H9 (cell line): ENCODE results near the gene TFAP2E. TPM values are rescaled to one million over a fixed set of nuclear protein-coding genes. Genes with fewer than 3 reads are reported as not detected.

ENCODE experiments used
- DNase-seq: peaks from one replicate; pipeline ENCODE4 v3.0.0-alpha.2; 2017
- H2AFZ ChIP-seq: one replicate; pipeline ENCODE4 v1.6.1; 2013; ENCODE audit warnings: mild to moderate bottlenecking, low read length, control low read depth, moderate library complexity
- H2AK5ac ChIP-seq: 2 replicates; pipeline ENCODE4 v1.6.1; 2013; ENCODE audit warnings: low read length, control low read depth, mixed read lengths; ENCODE audit not compliant: insufficient read length
- H2BK120ac ChIP-seq: one replicate; pipeline ENCODE4 v1.6.1; 2013; ENCODE audit warnings: low read depth, mild to moderate bottlenecking, low read length, control low read depth, inconsistent platforms; ENCODE audit not compliant: poor library complexity, severe bottlenecking
- H2BK12ac ChIP-seq: 2 replicates; pipeline ENCODE4 v1.6.1; 2013; ENCODE audit warnings: low read length, control low read depth, mixed read lengths, low read depth; ENCODE audit not compliant: insufficient read length
- H2BK15ac ChIP-seq: 2 replicates; pipeline ENCODE4 v1.6.1; 2013; ENCODE audit warnings: low read depth, low read length, control low read depth
- H2BK20ac ChIP-seq: one replicate; pipeline ENCODE4 v1.6.1; 2013; ENCODE audit warnings: low read depth, mild to moderate bottlenecking, low read length, control low read depth, inconsistent platforms; ENCODE audit not compliant: poor library complexity, severe bottlenecking
- H2BK5ac ChIP-seq: 2 replicates; pipeline ENCODE4 v1.6.1; 2013; ENCODE audit warnings: low read length, control low read depth, mixed read lengths; ENCODE audit not compliant: insufficient read length
- H3K14ac ChIP-seq: 2 replicates; pipeline ENCODE4 v1.6.1; 2013; ENCODE audit warnings: low read length, control low read depth; ENCODE audit not compliant: insufficient read depth
- H3K18ac ChIP-seq: 2 replicates; pipeline ENCODE4 v1.6.1; 2013; ENCODE audit warnings: low read depth, mild to moderate bottlenecking, mixed read lengths, low read length, control low read depth; ENCODE audit not compliant: insufficient read length
- H3K23ac ChIP-seq: 2 replicates; pipeline ENCODE4 v1.6.1; 2013; ENCODE audit warnings: low read length, control low read depth, mixed read lengths, low read depth; ENCODE audit not compliant: insufficient read length
- H3K23me2 ChIP-seq: 2 replicates; pipeline ENCODE4 v1.6.1; 2013; ENCODE audit warnings: low read depth, mild to moderate bottlenecking, mixed read lengths, low read length, control low read depth; ENCODE audit not compliant: insufficient read length, poor library complexity, severe bottlenecking
- H3K27ac ChIP-seq: 2 replicates; pipeline ENCODE4 v1.5.1; 2013; ENCODE audit warnings: low read length, control low read depth, mixed read lengths, low read depth; ENCODE audit not compliant: insufficient read length
- H3K27me3 ChIP-seq: 2 replicates; pipeline ENCODE4 v1.6.1; 2013; ENCODE audit warnings: low read length, control low read depth, inconsistent platforms; ENCODE audit not compliant: insufficient read depth
- H3K4ac ChIP-seq: 2 replicates; pipeline ENCODE4 v1.6.1; 2013; ENCODE audit warnings: low read depth, mild to moderate bottlenecking, control low read depth, inconsistent platforms, low read length, moderate library complexity
- H3K4me1 ChIP-seq: 2 replicates; pipeline ENCODE4 v1.6.1; 2013; ENCODE audit warnings: low read length, control low read depth, inconsistent platforms; ENCODE audit not compliant: insufficient read depth
- H3K4me2 ChIP-seq: 2 replicates; pipeline ENCODE4 v1.6.1; 2013; ENCODE audit warnings: low read length, control low read depth, mixed read lengths; ENCODE audit not compliant: insufficient read length, insufficient read depth
- H3K56ac ChIP-seq: 2 replicates; pipeline ENCODE4 v1.6.1; 2013; ENCODE audit warnings: low read depth, mild to moderate bottlenecking, mixed read lengths, low read length, control low read depth; ENCODE audit not compliant: insufficient read length
- H3K79me1 ChIP-seq: 2 replicates; pipeline ENCODE4 v1.6.1; 2013; ENCODE audit warnings: low read depth, mild to moderate bottlenecking, moderate library complexity, low read length, control low read depth, inconsistent platforms; ENCODE audit not compliant: insufficient read depth, poor library complexity, severe bottlenecking
- H3K79me2 ChIP-seq: 2 replicates; pipeline ENCODE4 v1.6.1; 2013; ENCODE audit warnings: low read length, control low read depth, inconsistent platforms; ENCODE audit not compliant: insufficient read depth
- H3K9ac ChIP-seq: 2 replicates; pipeline ENCODE4 v1.6.1; 2013; ENCODE audit warnings: low read length, control low read depth, mixed read lengths; ENCODE audit not compliant: insufficient read length; ENCODE audit errors: extremely low read depth
- H3K9me3 ChIP-seq: one replicate; pipeline ENCODE4 v1.6.1; 2013; ENCODE audit warnings: low read depth, low read length, inconsistent platforms; ENCODE audit not compliant: control insufficient read depth
- H3T11ph ChIP-seq: one replicate; pipeline ENCODE4 v1.6.1; 2013; ENCODE audit warnings: mild to moderate bottlenecking, low read length, control low read depth, inconsistent platforms
- H4K20me1 ChIP-seq: one replicate; pipeline ENCODE4 v1.6.1; 2013; ENCODE audit not compliant: control insufficient read depth, insufficient read length, insufficient read depth
- H4K5ac ChIP-seq: 2 replicates; pipeline ENCODE4 v1.6.1; 2013; ENCODE audit warnings: low read depth, mild to moderate bottlenecking, mixed read lengths, low read length, control low read depth; ENCODE audit not compliant: insufficient read length
- H4K8ac ChIP-seq: replicated peaks from 2 replicates; pipeline ENCODE4 v1.6.1; 2013; ENCODE audit warnings: low read length, control low read depth, mixed read lengths, low read depth; ENCODE audit not compliant: insufficient read length
- H4K91ac ChIP-seq: 2 replicates; pipeline ENCODE4 v1.6.1; 2013; ENCODE audit warnings: low read depth, mild to moderate bottlenecking, moderate library complexity, mixed read lengths, low read length, control low read depth; ENCODE audit not compliant: insufficient read length
- H3K27ac Mint-ChIP-seq, 3 experiments: 2 replicates in 2 of 3; 3 replicates in 1 of 3; pipeline ENCODE4 v1.8.0; 2020 to 2021; ENCODE audit warnings: mixed read lengths in 3 of 3, mild to moderate bottlenecking in 1 of 3, moderate library complexity in 1 of 3
- H3K27me3 Mint-ChIP-seq: 2 replicates; pipeline ENCODE4 v1.8.0; 2021; ENCODE audit warnings: low read depth, mild to moderate bottlenecking, moderate library complexity, mixed read lengths
- H3K36me3 Mint-ChIP-seq, 3 experiments: 2 replicates in 2 of 3; 3 replicates in 1 of 3; pipeline ENCODE4 v1.8.0; 2020 to 2021; ENCODE audit warnings: low read depth in 3 of 3, mixed read lengths in 3 of 3; ENCODE audit not compliant: insufficient read depth in 1 of 3
- H3K4me1 Mint-ChIP-seq, 2 experiments: 2 replicates each; pipeline ENCODE4 v1.8.0; 2020; ENCODE audit warnings: mixed read lengths in 2 of 2
- H3K4me3 Mint-ChIP-seq, 2 experiments: 2 replicates in 1 of 2; 3 replicates in 1 of 2; pipeline ENCODE4 v1.8.0; 2020 to 2021; ENCODE audit warnings: mild to moderate bottlenecking in 2 of 2, mixed read lengths in 2 of 2, moderate library complexity in 1 of 2
- H3K9me3 Mint-ChIP-seq, 2 experiments: 2 replicates in 1 of 2; 3 replicates in 1 of 2; pipeline ENCODE4 v1.8.0; 2020; ENCODE audit warnings: mild to moderate bottlenecking in 2 of 2, mixed read lengths in 2 of 2, moderate library complexity in 1 of 2
- CTCF ChIP-seq: fragments of 200-600 bp; sonication (generic); conservative IDR thresholded peaks from 3 replicates; pipeline ENCODE4 v1.8.0; 2021; ENCODE audit warnings: antibody characterized with exemption, mild to moderate bottlenecking
- WGBS: extraction: QIAGEN DNeasy Blood & Tissue Kit; methylation state at CpG from one replicate; pipeline ENCODE4 v1.1.7; 2013; ENCODE audit warnings: missing lambda C conversion rate, low lambda C conversion rate, mixed read lengths; ENCODE audit not compliant: insufficient read length; ENCODE audit errors: extremely low coverage; 5-methylcytosine and 5-hydroxymethylcytosine counted together
- total RNA-seq: library from RNA; stranded (reverse); gene quantifications from 2 replicates; pipeline ENCODE4 v1.2.1, GENCODE V29; 2021

Gene TFAP2E
- total RNA-seq, 1 experiment from 2014 or later = 0.70 TPM

- H3K79me2 ChIP-seq = peaks cover 4% of the 10 kb centered on the region; the same call in 1 of the 2 replicates
- H2BK120ac ChIP-seq = no peak overlapping the region
- H3K9me3 ChIP-seq = no peaks in the 10 kb centered on the region
- H3K56ac ChIP-seq = no peak overlapping the region
- no peak overlapping the region for H2BK20ac ChIP-seq
- H4K5ac ChIP-seq = no peak overlapping the region
- no peak overlapping the region for H2BK15ac ChIP-seq
- H3K4me1 Mint-ChIP-seq = peaks cover 24 to 27% of the 10 kb centered on the region in 2 experiments
- no peak overlapping the region for H2AK5ac ChIP-seq
- peaks cover 12 to 30% (median 17%) of the 10 kb centered on the region in 3 experiments; a peak in 6 of 7 replicates for H3K36me3 Mint-ChIP-seq
- no peak overlapping the region for H3K14ac ChIP-seq
- no peaks in the 10 kb centered on the region for H4K20me1 ChIP-seq
- H4K8ac ChIP-seq = no peak overlapping the region
- no peak overlapping the region for H3K4me2 ChIP-seq
- no peaks in the 10 kb centered on the region for H3K23me2 ChIP-seq
- no peak overlapping the region for H3K27ac Mint-ChIP-seq
- WGBS = no CpG with 5 or more reads among the region's 6 CpGs
- no peak overlapping the region for H3K9ac ChIP-seq
- no peak overlapping the region for H2AFZ ChIP-seq
- no peak overlapping the region for H3K27ac ChIP-seq
- no peak overlapping the region for H3K4ac ChIP-seq
- H4K91ac ChIP-seq = no peak overlapping the region
- H3K18ac ChIP-seq = no peak overlapping the region
- TF ChIP-seq CTCF = no peak
- H2BK12ac ChIP-seq = no peak overlapping the region
- H3K79me1 ChIP-seq = peaks cover 7% of the 10 kb centered on the region
- no peak overlapping the region for H2BK5ac ChIP-seq
- peaks cover 13% of the 10 kb centered on the region for H3K4me1 ChIP-seq
- no peak overlapping the region for H3T11ph ChIP-seq
- no peaks in the 10 kb centered on the region for H3K9me3 Mint-ChIP-seq
- H3K4me3 Mint-ChIP-seq = no peak overlapping the region
- H3K27me3 ChIP-seq = no peaks in the 10 kb centered on the region
- DNase-seq = no peak
- no peak overlapping the region for H3K23ac ChIP-seq
- no peaks in the 10 kb centered on the region for H3K27me3 Mint-ChIP-seq
These were observed 46.4 kb downstream of the TFAP2E start for GRCh38 chr1:35619237-35620121.
